GM12878 (cell line): ENCODE measurements around the gene FAM219A. TPM values are rescaled to one million over a fixed set of nuclear protein-coding genes. Genes with fewer than 3 reads are reported as not detected.

Experiments
- ATAC-seq: fragments of 200-7000 bp; cut with Tn5 transposase; 3 replicates; pipeline ENCODE4 v1.9.1; 2020; ENCODE audit warnings: mild to moderate bottlenecking, moderate library complexity
- BruUV-seq: library from RNA; stranded (reverse); fragments of 400-500 nt; replicated peaks from 2 replicates; lab custom pipeline; 2021; lab: Mats Ljungman, UMichigan
- CTCF ChIA-PET: fragments of 300-600 bp; sonication (Branson Sonifier 250); formaldehyde crosslinking; extraction: SDS; loops from one replicate; lab custom pipeline; 2021; ENCODE audit warnings: inconsistent platforms; lab: Yijun Ruan, JAX
- POLR2A ChIA-PET: fragments of 350-600 bp; formaldehyde crosslinking; extraction: SDS; loops from one replicate; lab custom pipeline; 2021; ENCODE audit warnings: inconsistent platforms; lab: Charles Lee
- RAD21 ChIA-PET: fragments of 300-600 bp; sonication (Branson Sonifier 250); formaldehyde crosslinking; loops from one replicate; lab custom pipeline; 2023; ENCODE audit warnings: antibody characterized with exemption; ENCODE audit not compliant: unreplicated experiment; lab: Charles Lee
- SMC1A ChIA-PET: fragments of 300-600 bp; sonication (Branson Sonifier 250); formaldehyde crosslinking; loops from one replicate; lab custom pipeline; 2023; ENCODE audit not compliant: unreplicated experiment, uncharacterized antibody; lab: Charles Lee
- DNase-seq: peaks from one replicate; pipeline ENCODE4 v3.0.0-alpha.2; 2011; ENCODE audit warnings: low read depth, low spot score
- FAIRE-seq: peaks from 3 replicates; lab custom pipeline; 2011; peaks lifted over from hg19 to GRCh38; lab: Jason Lieb, UNC
- H2AFZ ChIP-seq: 2 replicates; pipeline ENCODE4 v1.6.0; 2011; ENCODE audit warnings: low read depth, low read length, control low read depth; ENCODE audit not compliant: control insufficient read depth
- H3K27ac ChIP-seq: 2 replicates; pipeline ENCODE4 v1.5.1; 2011; ENCODE audit warnings: control low read depth; ENCODE audit not compliant: control insufficient read depth, insufficient read depth
- H3K27me3 ChIP-seq, 2 experiments: replicated peaks in 1 of 2; 2 replicates each; pipeline versions ENCODE4 v1.6.0 to v1.6.1; 2011; ENCODE audit warnings: low read length in 1 of 2; ENCODE audit not compliant: control insufficient read depth in 2 of 2, insufficient read depth in 2 of 2
- H3K36me3 ChIP-seq, 2 experiments: 2 replicates each; pipeline ENCODE4 v1.5.1; 2011; ENCODE audit warnings: low read length in 1 of 2; ENCODE audit not compliant: control insufficient read depth in 2 of 2, insufficient read depth in 2 of 2
- H3K4me1 ChIP-seq: 2 replicates; pipeline ENCODE4 v1.6.1; 2011; ENCODE audit warnings: mild to moderate bottlenecking, low read length, moderate library complexity, mixed read lengths; ENCODE audit not compliant: control insufficient read depth, insufficient read depth
- H3K4me2 ChIP-seq: 2 replicates; pipeline ENCODE4 v1.6.0; 2011; ENCODE audit warnings: control low read depth; ENCODE audit not compliant: control insufficient read depth, insufficient read depth
- H3K4me3 ChIP-seq: fragments of 200-600 bp; sonication (generic); 2 replicates; pipeline ENCODE4 v1.5.1; 2016
- H3K79me2 ChIP-seq: 2 replicates; pipeline ENCODE4 v1.6.0; 2011; ENCODE audit warnings: low read length; ENCODE audit not compliant: control insufficient read depth, insufficient read depth
- H3K9ac ChIP-seq: 2 replicates; pipeline ENCODE4 v1.8.0; 2011; ENCODE audit warnings: low read length, control low read depth, mixed read lengths; ENCODE audit not compliant: control insufficient read depth, insufficient read depth
- H3K9me3 ChIP-seq: replicated peaks from 3 replicates; pipeline ENCODE4 v1.5.1; 2011; ENCODE audit warnings: mild to moderate bottlenecking, low read length; ENCODE audit not compliant: control insufficient read depth, insufficient read depth
- H4K20me1 ChIP-seq: 2 replicates; pipeline ENCODE4 v1.6.0; 2011; ENCODE audit not compliant: control insufficient read depth, insufficient read depth
- ATF7 ChIP-seq: fragments of 450-650 bp; IDR thresholded peaks from 2 replicates; pipeline ENCODE4 v1.6.1; 2016; ENCODE audit warnings: low read depth, mild to moderate bottlenecking
- BACH1 ChIP-seq: fragments of 450-650 bp; IDR thresholded peaks from 2 replicates; pipeline ENCODE4 v1.6.1; 2017; ENCODE audit warnings: mild to moderate bottlenecking, borderline replicate concordance
- BCLAF1 ChIP-seq: fragments of 450-650 bp; IDR thresholded peaks from 2 replicates; pipeline ENCODE4 v1.6.1; 2017; ENCODE audit warnings: antibody characterized with exemption, mild to moderate bottlenecking, moderate library complexity
- BHLHE40 ChIP-seq, 2 experiments: fragments of 450-650 bp in 1 of 2; IDR thresholded peaks; 2 replicates each; pipeline ENCODE4 v1.6.1; 2011 to 2017; ENCODE audit warnings: low read depth in 2 of 2, borderline replicate concordance in 1 of 2, improper control_type of control experiment in 1 of 2, low read length in 1 of 2, mild to moderate bottlenecking in 1 of 2
- DPF2 ChIP-seq: fragments of 450-650 bp; IDR thresholded peaks from 2 replicates; pipeline ENCODE4 v1.6.1; 2017; ENCODE audit warnings: mild to moderate bottlenecking
- GABPA ChIP-seq: IDR thresholded peaks from 2 replicates; pipeline ENCODE4 v1.6.1; 2014; ENCODE audit warnings: antibody characterized with exemption, low read depth, mild to moderate bottlenecking, inconsistent platforms
- JUNB ChIP-seq: IDR thresholded peaks from 2 replicates; pipeline ENCODE4 v1.6.1; 2016; ENCODE audit warnings: antibody characterized with exemption, mild to moderate bottlenecking
- LARP7 ChIP-seq: fragments of 450-650 bp; IDR thresholded peaks from 2 replicates; pipeline ENCODE4 v1.6.1; 2017; ENCODE audit warnings: mild to moderate bottlenecking
- NFYB ChIP-seq: IDR thresholded peaks from 2 replicates; pipeline ENCODE4 v1.6.1; 2011; ENCODE audit warnings: low read depth, mild to moderate bottlenecking, low read length, improper control_type of control experiment, moderate library complexity; ENCODE audit not compliant: insufficient read depth
- POLR2AphosphoS5 ChIP-seq: IDR thresholded peaks from 2 replicates; pipeline ENCODE4 v1.6.1; 2011; ENCODE audit warnings: mild to moderate bottlenecking, low read length, inconsistent platforms
- SIX5 ChIP-seq: IDR thresholded peaks from 2 replicates; pipeline ENCODE4 v1.6.1; 2011; ENCODE audit warnings: mild to moderate bottlenecking, low read depth, low read length, moderate library complexity; ENCODE audit not compliant: severe bottlenecking
- SMARCA5 ChIP-seq: fragments of 450-650 bp; IDR thresholded peaks from 2 replicates; pipeline ENCODE4 v1.6.1; 2017; ENCODE audit warnings: mild to moderate bottlenecking
- TAF1 ChIP-seq: IDR thresholded peaks from 2 replicates; pipeline ENCODE4 v1.6.1; 2011; ENCODE audit warnings: mild to moderate bottlenecking, low read depth, low read length, borderline replicate concordance
- ZBTB40 ChIP-seq: fragments of 450-650 bp; IDR thresholded peaks from 2 replicates; pipeline ENCODE4 v1.6.1; 2016; ENCODE audit warnings: mild to moderate bottlenecking, moderate library complexity, borderline replicate concordance
- ZNF274 ChIP-seq: IDR thresholded peaks from one replicate; pipeline ENCODE4 v1.8.0; 2011; ENCODE audit not compliant: insufficient read length, insufficient read depth
- ZNF622 ChIP-seq: fragments of 450-650 bp; IDR thresholded peaks from 2 replicates; pipeline ENCODE4 v1.6.1; 2017; ENCODE audit warnings: mild to moderate bottlenecking, inconsistent platforms
- WGBS: methylation state at CpG from one replicate; pipeline ENCODE4 v1.1.6; 2016; ENCODE audit warnings: low lambda C conversion rate; ENCODE audit not compliant: insufficient replicate concordance, insufficient coverage; ENCODE audit errors: missing lambda C conversion rate; 5-methylcytosine and 5-hydroxymethylcytosine counted together
- in situ Hi-C: fragments of 300-500 bp; cut with MboI; formaldehyde crosslinking; loops from 9 replicates; pipeline ENCODE4 v1.14.3; 2018; ENCODE audit warnings: mixed read lengths
- intact Hi-C: fragments of 100-400 bp; cut with micrococcal nuclease; formaldehyde crosslinking; loops from one replicate; pipeline ENCODE4 v1.14.2; 2022; ENCODE audit not compliant: unreplicated experiment
- polyA plus RNA-seq, 11 experiments: library from polyadenylated mRNA; depleted of rRNA in 4 of 11; unstranded in 6 of 11; stranded (reverse) in 5 of 11; fragments of >200 nt; fragmentation: Nextera tagmentation in 4 of 11; fragmentation: Illumina TruSeq in 1 of 11; extraction: Ambion mirVana in 4 of 11; extraction: Trizol in 1 of 11; gene quantifications; 1 replicate in 1 of 11; 2 replicates in 10 of 11; pipeline versions ENCODE4 v1.2.1 to v1.2.3, GENCODE V29; 2011 to 2016; ENCODE audit warnings: inconsistent platforms in 2 of 11, missing spikeins in 2 of 11, low read depth in 1 of 11
- total RNA-seq, 4 experiments: library from RNA; depleted of rRNA in 3 of 4; stranded (reverse); fragments of >200 nt in 3 of 4; fragmentation: Illumina TruSeq in 1 of 4; extraction: Trizol in 1 of 4; gene quantifications; 2 replicates each; pipeline versions ENCODE4 v1.2.1 to v1.2.3, GENCODE V29; 2013 to 2021

Gene FAM219A
- total and polyA plus RNA-seq, 10 of the 15 experiments (the other 5 are each of a cell fraction or from before 2014, with no cell fraction given) = 0.11 to 2.0 (median 0.71) TPM

- no peak for TF ChIP-seq NFYB
Observed at GRCh38 chr9:34419716-34420504, 38.5 kb downstream of the FAM219A start (continued).

GRCh38 chr9:34417734-34418133, 40.6 kb downstream of the FAM219A start:
- BruUV-seq = no TSS peak
- no peaks in the 10 kb centered on the region; the same call in 1 of the 2 replicates for H4K20me1 ChIP-seq
- no peak overlapping the region for H3K4me3 ChIP-seq
- H3K4me1 ChIP-seq = no peaks in the 10 kb centered on the region
- ATAC-seq = no peak
- ChIA-PET POLR2A (interaction anchor here (0.7 kb wide), 1 partner anchor 30 kb away, joined by 3 read pairs; no protein-coding TSS in a partner anchor), RAD21 (no interaction called here), CTCF (interaction anchor here (0.6 to 4.9 kb wide), 6 partner anchors 14 to 756 kb away, joined by 3 to 30 read pairs (median 3); no protein-coding TSS in a partner anchor), SMC1A (interaction anchor here (1.0 kb wide), 1 partner anchor 32 kb away, joined by 3 read pairs; no protein-coding TSS in a partner anchor)
- no peak overlapping the region for H2AFZ ChIP-seq
- H3K27me3 ChIP-seq = no peaks in the 10 kb centered on the region; a peak in 1 of 4 replicates
- intact Hi-C loops (loop anchor here (10.0 kb wide), 1 partner anchor 63 kb away; no protein-coding TSS in a partner anchor), in situ Hi-C loops (no loop called here)
- DNase-seq = no peak
- 78% methylated on average over 3 of the region's 3 CpGs for WGBS
- H3K79me2 ChIP-seq = no peaks in the 10 kb centered on the region
- H3K36me3 ChIP-seq = no peaks in the 10 kb centered on the region
- no peak for FAIRE-seq
- H3K27ac ChIP-seq = no peak overlapping the region
- no peaks in the 10 kb centered on the region; the same call in 2 of the 3 replicates for H3K9me3 ChIP-seq
- no peak overlapping the region for H3K4me2 ChIP-seq
- no peak overlapping the region for H3K9ac ChIP-seq
- TF ChIP-seq SIX5 (no peak), DPF2 (no peak), JUNB (no peak), POLR2AphosphoS5 (no peak), GABPA (no peak), BHLHE40 (IDR thresholded peaks at IDR 0.05; ENCODE audit: borderline replicate concordance in 1 of 2, low read depth in 2 of 2, low read length in 1 of 2) (no peak), TAF1 (no peak), BACH1 (no peak), LARP7 (no peak), SMARCA5 (no peak), ZBTB40 (no peak), ATF7 (no peak), ZNF274 (no peak), ZNF622 (no peak), BCLAF1 (no peak)
